ENCODE results near the gene DIRAS1.

Gene DIRAS1

GRCh38 chr19:2711875-2712205 lies 9.3 kb downstream of the DIRAS1 start:
- no peak for TF ChIP-seq JUND (IDR thresholded peaks at IDR 0.05; ENCODE audit: low read depth)
- in situ Hi-C loops (cut with HindIII; ENCODE audit: low pct_unique_long_range_greater_than_20kb, low sequenced_read_pairs) = no loop called here
- no peak for DNase-seq (ENCODE audit: low read depth in 1 of 2, low spot score in 1 of 2)

DNA sequence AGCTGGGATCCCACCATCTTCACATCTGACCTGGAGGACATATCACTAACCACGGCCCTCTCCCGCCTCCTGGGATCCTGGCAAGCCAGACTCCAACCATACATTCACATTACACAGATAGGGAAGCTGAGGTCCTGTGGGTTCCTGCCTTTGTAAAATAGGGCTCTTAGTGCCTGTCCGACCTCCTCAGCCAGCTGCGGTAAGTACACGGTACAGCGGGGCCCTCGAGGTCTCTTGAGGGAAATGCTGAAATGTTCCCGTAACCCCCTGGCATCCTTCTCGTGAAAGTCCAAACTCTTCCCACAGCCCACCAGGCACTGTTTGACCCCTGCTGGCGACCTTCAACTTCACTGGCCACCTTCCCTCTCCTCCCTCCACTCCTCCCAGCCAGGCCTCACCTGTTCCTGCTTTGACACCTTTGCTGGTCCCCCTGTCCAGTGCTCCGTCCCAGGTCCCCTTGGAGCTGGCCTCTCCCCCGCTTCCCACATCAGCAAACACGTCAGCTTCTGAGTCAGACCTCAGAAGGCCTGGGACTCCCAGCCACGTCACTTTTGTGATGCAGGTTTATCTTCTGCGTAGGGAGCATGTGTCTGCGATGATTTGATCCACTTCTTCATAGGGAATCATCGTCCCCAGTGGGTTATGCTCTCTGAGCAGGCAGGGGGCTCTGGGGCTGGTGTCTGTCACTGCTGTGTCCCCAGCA lies 9.8 kb downstream of the DIRAS1 start:
- TF ChIP-seq JUND (IDR thresholded peaks at IDR 0.05; ENCODE audit: low read depth) = no peak
- no peak for DNase-seq (ENCODE audit: low read depth in 1 of 2, low spot score in 1 of 2)
- in situ Hi-C loops (cut with HindIII; ENCODE audit: low pct_unique_long_range_greater_than_20kb, low sequenced_read_pairs) = no loop called here

- TF ChIP-seq JUND (IDR thresholded peaks at IDR 0.05; ENCODE audit: low read depth) = no peak
- in situ Hi-C loops (cut with HindIII; ENCODE audit: low pct_unique_long_range_greater_than_20kb, low sequenced_read_pairs) = no loop called here
- DNase-seq (ENCODE audit: low read depth in 1 of 2, low spot score in 1 of 2) = no peak
Measured at GRCh38 chr19:2706251-2706650, 14.9 kb downstream of the DIRAS1 start.

DNA sequence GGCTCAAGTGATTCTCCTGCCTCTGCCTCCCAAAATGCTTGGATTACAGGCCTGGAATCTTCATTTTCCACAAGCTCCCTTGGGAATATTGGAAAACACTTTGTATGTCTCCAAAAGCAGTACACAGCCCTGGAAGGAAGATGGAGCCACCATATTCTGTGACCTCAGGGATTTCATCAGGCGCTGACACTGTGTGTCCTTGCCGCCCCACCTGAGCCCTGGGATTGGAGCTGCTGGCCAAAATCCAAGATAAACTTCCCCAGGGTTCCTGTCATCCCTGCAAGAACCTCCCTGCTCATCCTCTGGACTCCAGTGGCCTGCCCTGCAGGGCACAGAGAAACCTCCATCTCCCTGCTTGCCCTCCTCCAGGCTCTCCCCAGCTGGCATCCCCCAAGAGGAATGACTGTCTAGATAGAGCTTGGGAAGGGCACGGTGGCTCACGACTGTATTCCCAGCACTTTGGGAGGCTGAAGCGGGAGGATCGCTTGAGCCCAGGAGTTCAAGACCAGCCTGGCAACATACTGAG lies 17.4 kb downstream of the DIRAS1 start:
- in situ Hi-C loops (cut with HindIII; ENCODE audit: low pct_unique_long_range_greater_than_20kb, low sequenced_read_pairs) = no loop called here
- no peak for TF ChIP-seq JUND (IDR thresholded peaks at IDR 0.05; ENCODE audit: low read depth)
- DNase-seq (ENCODE audit: low read depth in 1 of 2, low spot score in 1 of 2) = no peak

DNA sequence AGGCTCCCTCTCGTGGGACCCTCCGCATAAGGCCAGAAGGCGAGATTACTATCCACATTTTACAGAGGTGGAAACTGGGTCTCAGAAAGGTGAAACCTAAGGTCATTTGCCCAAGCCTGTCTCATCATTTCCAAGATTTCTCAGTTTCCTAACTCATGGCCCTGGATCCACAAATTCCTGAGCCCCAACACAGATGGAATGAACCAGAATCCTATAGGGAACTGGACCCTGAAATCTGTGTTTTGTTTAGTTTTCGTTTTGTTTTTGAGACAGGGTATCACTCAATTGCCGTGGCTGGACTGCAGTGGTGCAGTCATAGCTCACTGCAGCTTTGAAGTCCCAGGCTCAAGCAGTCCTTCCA lies 18.1 kb downstream of the DIRAS1 start:
- TF ChIP-seq JUND (IDR thresholded peaks at IDR 0.05; ENCODE audit: low read depth) = no peak
- in situ Hi-C loops (cut with HindIII; ENCODE audit: low pct_unique_long_range_greater_than_20kb, low sequenced_read_pairs) = no loop called here
- no peak for DNase-seq (ENCODE audit: low read depth in 1 of 2, low spot score in 1 of 2)

GRCh38 chr19:2702170-2703076 lies 18.7 kb downstream of the DIRAS1 start, which contains the start of gene GNG7:
TSS of gene GNG7 (minus strand) at chr19:2702694. CDS start at chr19:2520688, 182,006 bp downstream.
- in situ Hi-C loops (cut with HindIII; ENCODE audit: low pct_unique_long_range_greater_than_20kb, low sequenced_read_pairs) = no loop called here
- no peak for TF ChIP-seq JUND (IDR thresholded peaks at IDR 0.05; ENCODE audit: low read depth)
- peak; percentile 93 to 98 for DNase-seq (ENCODE audit: low read depth in 1 of 2, low spot score in 1 of 2)

DNA sequence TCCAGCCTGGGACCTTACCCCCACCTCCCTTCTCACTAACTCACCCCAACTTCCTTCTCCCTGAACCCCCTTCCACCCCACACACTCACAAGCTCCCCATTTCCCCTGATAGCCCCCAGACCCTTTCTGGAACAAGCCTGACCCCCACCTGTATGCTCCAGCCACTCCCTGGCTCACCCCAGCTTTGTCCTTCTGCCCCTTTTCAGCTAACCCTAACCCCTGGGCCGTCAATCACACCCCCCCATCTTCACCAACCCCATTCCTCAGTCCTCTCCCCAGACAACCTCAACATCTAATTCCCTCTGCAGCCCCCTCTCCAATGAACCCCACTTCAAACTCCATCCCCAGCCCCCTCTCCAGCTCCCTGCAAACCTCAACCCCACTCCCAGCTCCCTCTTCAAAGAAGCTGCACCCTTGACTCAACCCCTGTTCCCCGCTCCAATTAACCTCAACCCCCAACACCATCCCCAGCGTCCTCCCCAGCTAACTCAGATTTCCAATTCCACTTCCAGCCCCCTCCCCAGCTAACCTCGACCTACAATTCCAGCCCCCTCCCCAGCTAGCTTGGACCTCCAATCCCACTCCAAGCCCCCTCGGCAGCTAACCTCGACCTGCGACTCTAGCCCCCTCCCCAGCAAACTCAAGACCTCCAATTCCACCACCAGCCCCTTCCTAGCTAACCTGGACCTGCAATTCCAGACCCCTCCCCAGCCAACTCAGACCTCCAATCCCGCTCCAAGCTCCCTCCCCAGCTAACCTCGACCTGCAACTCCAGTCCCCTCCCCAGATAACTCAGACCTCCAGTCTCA lies 19.6 kb downstream of the DIRAS1 start:
- DNase-seq (ENCODE audit: low read depth in 1 of 2, low spot score in 1 of 2) = no peak
- TF ChIP-seq JUND (IDR thresholded peaks at IDR 0.05; ENCODE audit: low read depth) = no peak
- in situ Hi-C loops (cut with HindIII; ENCODE audit: low pct_unique_long_range_greater_than_20kb, low sequenced_read_pairs) = no loop called here

- DNase-seq (ENCODE audit: low read depth in 1 of 2, low spot score in 1 of 2) = no peak
- TF ChIP-seq JUND (IDR thresholded peaks at IDR 0.05; ENCODE audit: low read depth) = no peak
- in situ Hi-C loops (cut with HindIII; ENCODE audit: low pct_unique_long_range_greater_than_20kb, low sequenced_read_pairs) = no loop called here
Measured at GRCh38 chr19:2700660-2701360, 20.4 kb downstream of the DIRAS1 start.

GRCh38 chr19:2699413-2700140 lies 21.6 kb downstream of the DIRAS1 start:
- TF ChIP-seq JUND (IDR thresholded peaks at IDR 0.05; ENCODE audit: low read depth) = no peak
- DNase-seq (ENCODE audit: low read depth in 1 of 2, low spot score in 1 of 2) = no peak
- in situ Hi-C loops (cut with HindIII; ENCODE audit: low pct_unique_long_range_greater_than_20kb, low sequenced_read_pairs) = no loop called here

GRCh38 chr19:2694196-2694595 lies 27.0 kb downstream of the DIRAS1 start:
- no peak for TF ChIP-seq JUND (IDR thresholded peaks at IDR 0.05; ENCODE audit: low read depth)
- no peak for DNase-seq (ENCODE audit: low read depth in 1 of 2, low spot score in 1 of 2)
- in situ Hi-C loops (cut with HindIII; ENCODE audit: low pct_unique_long_range_greater_than_20kb, low sequenced_read_pairs) = no loop called here

GRCh38 chr19:2693492-2694160 lies 27.5 kb downstream of the DIRAS1 start:
- TF ChIP-seq JUND (IDR thresholded peaks at IDR 0.05; ENCODE audit: low read depth) = no peak
- DNase-seq (ENCODE audit: low read depth in 1 of 2, low spot score in 1 of 2) = no peak
- in situ Hi-C loops (cut with HindIII; ENCODE audit: low pct_unique_long_range_greater_than_20kb, low sequenced_read_pairs) = no loop called here
